GM19438 (cell line): ENCODE data around the gene NINJ2.

ENCODE experiments used
- ATAC-seq: cut with Tn5 transposase; IDR thresholded peaks from one replicate; pipeline ENCODE4 v1.9.1; 2021; ENCODE audit warnings: low read depth; ENCODE audit not compliant: unreplicated experiment

Gene NINJ2

GRCh38 chr12:617304-617915, 45.8 kb downstream of the NINJ2 start:
- ATAC-seq = no peak

- no peak for ATAC-seq
Observed at GRCh38 chr12:615620-616019, 47.6 kb downstream of the NINJ2 start.

GRCh38 chr12:614411-614970, 48.8 kb downstream of the NINJ2 start:
- no peak for ATAC-seq

- ATAC-seq = no peak
Observed at GRCh38 chr12:613996-614395, 49.2 kb downstream of the NINJ2 start.

GRCh38 chr12:612886-613285, 50.4 kb downstream of the NINJ2 start:
- no peak for ATAC-seq

GRCh38 chr12:612293-612692, 51.0 kb downstream of the NINJ2 start:
- no peak for ATAC-seq

GRCh38 chr12:611721-612120, 51.5 kb downstream of the NINJ2 start:
- no peak for ATAC-seq

- ATAC-seq = no peak
Observed at GRCh38 chr12:608921-609320, 54.3 kb downstream of the NINJ2 start.

GRCh38 chr12:608413-608812, 54.8 kb downstream of the NINJ2 start:
- no peak for ATAC-seq

GRCh38 chr12:607541-608001, 55.7 kb downstream of the NINJ2 start:
- no peak for ATAC-seq

GRCh38 chr12:604956-605355, 58.3 kb downstream of the NINJ2 start:
- no peak for ATAC-seq

- ATAC-seq = no peak
Observed at GRCh38 chr12:602700-603068, 60.6 kb downstream of the NINJ2 start.

- ATAC-seq = no peak
Observed at GRCh38 chr12:601976-602699, 61.1 kb downstream of the NINJ2 start.

- ATAC-seq = no peak
Observed at GRCh38 chr12:599756-600155, 63.5 kb downstream of the NINJ2 start.

GRCh38 chr12:597926-598568, 65.2 kb downstream of the NINJ2 start:
- ATAC-seq = no peak

- ATAC-seq = no peak
Observed at GRCh38 chr12:593396-594270, 69.6 kb downstream of the NINJ2 start.

GRCh38 chr12:592024-592505, 71.2 kb downstream of the NINJ2 start:
- ATAC-seq = no peak

GRCh38 chr12:591167-592023, 71.8 kb downstream of the NINJ2 start:
- ATAC-seq = no peak

GRCh38 chr12:590206-590750, 73.0 kb downstream of the NINJ2 start:
- no peak for ATAC-seq
